Esophagus squamous epithelium (tissue), 4 donors: ENCODE measurements around the gene AFF4.

Experiments used
- POLR2A ChIP-seq, 4 donors: fragments of 450-650 bp; IDR thresholded peaks; one replicate each; pipeline ENCODE4 v1.6.1; 2017; ENCODE audit warnings: antibody characterized with exemption in 4 of 4, mild to moderate bottlenecking in 4 of 4, moderate library complexity in 3 of 4
- TF ChIP-seq, protein P1 (sequence below), 6 experiments: fragments of 450-650 bp in 4 of 6; fragments of 200-600 bp in 2 of 6; sonication (generic) in 2 of 6; IDR thresholded peaks; one replicate each; pipeline ENCODE4 v1.5.1; 2016 to 2019; ENCODE audit warnings: antibody characterized with exemption in 6 of 6, mild to moderate bottlenecking in 4 of 6, moderate library complexity in 4 of 6

DNA sequence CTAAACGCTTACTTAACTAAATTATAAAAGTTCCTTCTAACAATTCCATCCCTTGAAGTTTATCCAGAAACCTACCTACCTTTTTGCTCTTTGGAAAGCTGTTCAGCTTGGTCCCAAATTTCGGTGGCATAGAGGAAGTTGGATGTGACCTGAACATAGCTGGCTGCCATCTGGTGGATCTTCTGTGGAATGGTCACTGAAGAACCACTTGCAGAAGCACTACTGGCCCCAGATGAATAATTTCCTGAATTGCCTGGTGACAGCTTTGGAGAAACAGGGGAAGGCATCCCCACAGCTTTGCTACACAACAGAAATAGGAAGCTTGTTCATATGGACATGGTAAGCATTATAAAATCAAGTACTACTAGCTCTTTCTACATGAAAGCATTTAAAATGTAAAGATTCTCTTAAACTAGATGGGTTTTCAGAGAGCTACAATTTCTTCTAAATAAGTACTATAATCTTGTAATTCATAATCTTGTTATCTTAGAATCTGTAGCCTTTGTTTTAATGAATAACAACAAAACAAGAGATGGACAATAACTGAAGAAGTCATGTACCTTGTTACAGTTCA lies 80.1 kb downstream of the AFF4 start:
- no peak for TF ChIP-seq POLR2A (IDR thresholded peaks at IDR 0.05)
- TF ChIP-seq, protein P1, sequence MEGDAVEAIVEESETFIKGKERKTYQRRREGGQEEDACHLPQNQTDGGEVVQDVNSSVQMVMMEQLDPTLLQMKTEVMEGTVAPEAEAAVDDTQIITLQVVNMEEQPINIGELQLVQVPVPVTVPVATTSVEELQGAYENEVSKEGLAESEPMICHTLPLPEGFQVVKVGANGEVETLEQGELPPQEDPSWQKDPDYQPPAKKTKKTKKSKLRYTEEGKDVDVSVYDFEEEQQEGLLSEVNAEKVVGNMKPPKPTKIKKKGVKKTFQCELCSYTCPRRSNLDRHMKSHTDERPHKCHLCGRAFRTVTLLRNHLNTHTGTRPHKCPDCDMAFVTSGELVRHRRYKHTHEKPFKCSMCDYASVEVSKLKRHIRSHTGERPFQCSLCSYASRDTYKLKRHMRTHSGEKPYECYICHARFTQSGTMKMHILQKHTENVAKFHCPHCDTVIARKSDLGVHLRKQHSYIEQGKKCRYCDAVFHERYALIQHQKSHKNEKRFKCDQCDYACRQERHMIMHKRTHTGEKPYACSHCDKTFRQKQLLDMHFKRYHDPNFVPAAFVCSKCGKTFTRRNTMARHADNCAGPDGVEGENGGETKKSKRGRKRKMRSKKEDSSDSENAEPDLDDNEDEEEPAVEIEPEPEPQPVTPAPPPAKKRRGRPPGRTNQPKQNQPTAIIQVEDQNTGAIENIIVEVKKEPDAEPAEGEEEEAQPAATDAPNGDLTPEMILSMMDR (IDR thresholded peaks at IDR 0.05) = peak; percentile 45 to 76 (median 63)
